ENCODE results near the gene PNP. TPM values are rescaled to one million over a fixed set of nuclear protein-coding genes. Genes with fewer than 3 reads are reported as not detected.
"Not testable (repeated sequence)": the region's sequence is repeated elsewhere in the genome, so short reads cannot be mapped to it uniquely, and the experiment has no call there.

Gene PNP
- total RNA-seq, 4 donors from 2014 or later, result 17.0 to 37.5 (median 27.6) TPM

- no peak overlapping the region for H3K27ac ChIP-seq
- no peak for DNase-seq (ENCODE audit: low spot score in 2 of 2)
- H3K27me3 ChIP-seq, result no peaks in the 10 kb centered on the region
- WGBS, 2 donors, result 85 to 91% methylated on average over 2 of the region's 2 CpGs
- no peaks in the 10 kb centered on the region for H3K9me3 ChIP-seq
- TF ChIP-seq CTCF (IDR thresholded peaks at IDR 0.05) (no peak), EP300 (IDR thresholded peaks at IDR 0.05) (no peak), POLR2A (IDR thresholded peaks at IDR 0.05) (no peak)
- no peak overlapping the region for H3K4me3 ChIP-seq
- H3K4me1 ChIP-seq, result no peaks in the 10 kb centered on the region
- peaks cover 0 to 29% (median 5%) of the 10 kb centered on the region in 3 donors for H3K36me3 ChIP-seq
Observed at GRCh38 chr14:20441461-20441860, 27.7 kb upstream of the PNP start.

GRCh38 chr14:20443650-20444049, 25.6 kb upstream of the PNP start:
- 46 to 67% methylated on average over 3 to 4 of the region's 4 CpGs for WGBS, 2 donors

GRCh38 chr14:20446889-20447288, 22.3 kb upstream of the PNP start:
- H3K36me3 ChIP-seq, result peaks cover 0 to 83% (median 40%) of the 10 kb centered on the region in 3 donors
- no peaks in the 10 kb centered on the region for H3K4me1 ChIP-seq

More at GRCh38 chr14:20443650-20444049, 25.6 kb upstream of the PNP start:
- not testable (repeated sequence) for H3K4me3 ChIP-seq; H3K4me1 ChIP-seq; H3K27me3 ChIP-seq; H3K9me3 ChIP-seq; H3K27ac ChIP-seq; DNase-seq (ENCODE audit: low spot score in 2 of 2)
- H3K36me3 ChIP-seq, result peaks cover 0 to 51% (median 24%) of the 10 kb centered on the region in 3 donors

GRCh38 chr14:20452831-20453230, 16.4 kb upstream of the PNP start:
- not testable (repeated sequence) for H3K4me3 ChIP-seq; H3K27ac ChIP-seq; DNase-seq (ENCODE audit: low spot score in 2 of 2); H3K9me3 ChIP-seq; H3K27me3 ChIP-seq
- WGBS, 2 donors, result 77 to 78% methylated on average over 8 of the region's 8 CpGs
- Histone ChIP-seq H3K36me3 (peaks cover 0 to 64% (median 37%) of the 10 kb centered on the region in 3 donors), H3K4me1 (peaks cover 0 to 33% (median 16%) of the 10 kb centered on the region in 4 donors)

More at GRCh38 chr14:20446889-20447288, 22.3 kb upstream of the PNP start:
- Histone ChIP-seq H3K4me3 (no peak overlapping the region), H3K27ac (no peak overlapping the region), H3K27me3 (no peaks in the 10 kb centered on the region), H3K9me3 (no peaks in the 10 kb centered on the region)
- DNase-seq (ENCODE audit: low spot score in 2 of 2), result no peak
- 94 to 95% methylated on average over 5 of the region's 5 CpGs for WGBS, 2 donors
- TF ChIP-seq EP300 (IDR thresholded peaks at IDR 0.05), result no peak
- no peak for TF ChIP-seq CTCF (IDR thresholded peaks at IDR 0.05)
- TF ChIP-seq POLR2A (IDR thresholded peaks at IDR 0.05), result no peak

GRCh38 chr14:20454516-20455354, 14.5 kb upstream of the PNP start, which contains the start of the genes APEX1 and OSGEP:
Gene APEX1 (plus strand): TSS chr14:20455226. CDS start chr14:20455646, 420 bp downstream.
Gene OSGEP (minus strand): TSS chr14:20454812. CDS start chr14:20454683, 129 bp downstream.
- H3K27me3 ChIP-seq, result no peaks in the 10 kb centered on the region
- peak; percentile 97 to 98 for DNase-seq (ENCODE audit: low spot score in 2 of 2)
- peak in 1 of 5 experiments; percentile 24 for TF ChIP-seq CTCF (IDR thresholded peaks at IDR 0.05)
- peak; percentile 63 to 87 for TF ChIP-seq POLR2A (IDR thresholded peaks at IDR 0.05)
- TF ChIP-seq EP300 (IDR thresholded peaks at IDR 0.05), result peak; percentile 83 to 99
- H3K27ac ChIP-seq, result peak within 1 kb of the TSS; percentile 87 to 95 (median 91)
- no peaks in the 10 kb centered on the region for H3K9me3 ChIP-seq
- 0 to 1% methylated on average over 37 to 50 of the region's 56 CpGs for WGBS, 2 donors
- peaks cover 4 to 62% (median 27%) of the 10 kb centered on the region in 3 donors for H3K36me3 ChIP-seq
- peak within 1 kb of the TSS; percentile 60 to 98 (median 94) for H3K4me3 ChIP-seq
- peaks cover 0 to 51% (median 20%) of the 10 kb centered on the region in 4 donors for H3K4me1 ChIP-seq
